Activated CD4-positive, CD25-positive, alpha-beta regulatory T cell treated with anti-CD3 and anti-CD28 coated beads, Interleukin-2, amount 50 U/mL, for 24 hours (primary cell): ENCODE data around the gene NSF.

ENCODE experiments used
- ATAC-seq, 2 donors: fragments of 150-1000 bp; cut with Tn5 transposase; one replicate each; pipeline ENCODE4 v1.10.0; 2021; ENCODE audit warnings: mild to moderate bottlenecking in 1 of 2, moderate library complexity in 1 of 2

Gene NSF

GRCh38 chr17:46719891-46720290 is 129.4 kb downstream of the NSF start:
- no peak for ATAC-seq

GRCh38 chr17:46720408-46720807 is 129.9 kb downstream of the NSF start:
- no peak for ATAC-seq

GRCh38 chr17:46722662-46723285 is 132.3 kb downstream of the NSF start:
- ATAC-seq, result no peak

GRCh38 chr17:46726206-46726605 is 135.7 kb downstream of the NSF start:
- no peak for ATAC-seq

- no peak for ATAC-seq
These were observed 137.3 kb downstream of the NSF start for GRCh38 chr17:46727572-46728348.

GRCh38 chr17:46730026-46730425 is 139.6 kb downstream of the NSF start:
- no peak for ATAC-seq

- peak in 1 of 2 donors; percentile 28 for ATAC-seq
These were observed 140.2 kb downstream of the NSF start for GRCh38 chr17:46730679-46731078.

GRCh38 chr17:46732160-46732559 is 141.7 kb downstream of the NSF start:
- ATAC-seq, result no peak

- no peak for ATAC-seq
These were observed 142.4 kb downstream of the NSF start for GRCh38 chr17:46732754-46733398.

- ATAC-seq, result peak; percentile 63 to 75
These were observed 143.5 kb downstream of the NSF start for GRCh38 chr17:46733837-46734475.

- ATAC-seq, result no peak
These were observed 145.6 kb downstream of the NSF start for GRCh38 chr17:46736100-46736499.

GRCh38 chr17:46737326-46737725 is 146.9 kb downstream of the NSF start:
- no peak for ATAC-seq

- no peak for ATAC-seq
These were observed 148.1 kb downstream of the NSF start for GRCh38 chr17:46738544-46738943.

- ATAC-seq, result no peak
These were observed 149.5 kb downstream of the NSF start for GRCh38 chr17:46739982-46740381.

GRCh38 chr17:46741122-46741730 is 150.8 kb downstream of the NSF start:
- ATAC-seq, result no peak

GRCh38 chr17:46742565-46743270 is 152.2 kb downstream of the NSF start:
- ATAC-seq, result no peak

- ATAC-seq, result no peak
These were observed 154.0 kb downstream of the NSF start for GRCh38 chr17:46744441-46744840.

- ATAC-seq, result no peak
These were observed 154.9 kb downstream of the NSF start for GRCh38 chr17:46745376-46745775.

- ATAC-seq, result no peak
These were observed 161.0 kb downstream of the NSF start for GRCh38 chr17:46751425-46751824.

- ATAC-seq, result no peak
These were observed 163.3 kb downstream of the NSF start for GRCh38 chr17:46753776-46754175.

GRCh38 chr17:46756081-46756735 is 165.7 kb downstream of the NSF start:
- ATAC-seq, result no peak

GRCh38 chr17:46756861-46757260 is 166.4 kb downstream of the NSF start:
- ATAC-seq, result no peak
